ENCODE measurements around the gene USP7. TPM values are rescaled to one million over a fixed set of nuclear protein-coding genes. Genes with fewer than 3 reads are reported as not detected.

The USP7 gene
- total RNA-seq, 2 donors from 2014 or later = 126 to 131 TPM

- Mint-ChIP-seq H3K4me3 (no peak overlapping the region), H3K27me3 (ENCODE audit: low read depth) (no peaks in the 10 kb centered on the region), H3K9me3 (no peaks in the 10 kb centered on the region), H3K36me3 (ENCODE audit: insufficient read depth in 2 of 2) (peaks cover 2 to 33% of the 10 kb centered on the region in 2 donors), H3K27ac (no peak overlapping the region), H3K4me1 (ENCODE audit: low read depth) (peaks cover 8% of the 10 kb centered on the region)
- ATAC-seq (replicated peaks in 1 of 2) (no peak), DNase-seq (no peak)
Measured at GRCh38 chr16:8893426-8893825, 70.3 kb downstream of the USP7 start.

GRCh38 chr16:8892101-8892575, 71.6 kb downstream of the USP7 start:
- Mint-ChIP-seq H3K4me3 (peak overlapping the region in 1 of 2 donors; percentile 64), H3K4me1 (ENCODE audit: low read depth) (peaks cover 9% of the 10 kb centered on the region), H3K36me3 (ENCODE audit: insufficient read depth in 2 of 2) (peaks cover 2 to 27% of the 10 kb centered on the region in 2 donors), H3K9me3 (no peaks in the 10 kb centered on the region), H3K27ac (peak overlapping the region; percentile 95), H3K27me3 (ENCODE audit: low read depth) (no peaks in the 10 kb centered on the region)
- DNase-seq (peak in 1 of 2 donors; percentile 34), ATAC-seq (replicated peaks in 1 of 2) (peak; percentile 34 to 47)

- Mint-ChIP-seq H3K36me3 (ENCODE audit: insufficient read depth in 2 of 2) (peaks cover 2 to 23% of the 10 kb centered on the region in 2 donors), H3K4me3 (no peak overlapping the region), H3K4me1 (ENCODE audit: low read depth) (peaks cover 25% of the 10 kb centered on the region), H3K27me3 (ENCODE audit: low read depth) (peaks cover 9% of the 10 kb centered on the region), H3K27ac (peak overlapping the region; percentile 39), H3K9me3 (no peaks in the 10 kb centered on the region)
- ATAC-seq (replicated peaks in 1 of 2) (no peak), DNase-seq (no peak)
Measured at GRCh38 chr16:8890549-8890921, 73.2 kb downstream of the USP7 start.

- H3K27ac Mint-ChIP-seq = no peak overlapping the region
- DNase-seq = no peak
- peaks cover 26% of the 10 kb centered on the region for H3K4me1 Mint-ChIP-seq (ENCODE audit: low read depth)
- no peak for ATAC-seq (replicated peaks in 1 of 2)
- H3K36me3 Mint-ChIP-seq (ENCODE audit: insufficient read depth in 2 of 2) = peaks cover 2 to 23% of the 10 kb centered on the region in 2 donors
- no peaks in the 10 kb centered on the region for H3K9me3 Mint-ChIP-seq
- H3K27me3 Mint-ChIP-seq (ENCODE audit: low read depth) = peaks cover 12% of the 10 kb centered on the region
- H3K4me3 Mint-ChIP-seq = no peak overlapping the region
Measured at GRCh38 chr16:8889893-8890548, 73.7 kb downstream of the USP7 start.

GRCh38 chr16:8888951-8889892, 74.5 kb downstream of the USP7 start:
- ATAC-seq (replicated peaks in 1 of 2) (no peak), DNase-seq (no peak)
- Mint-ChIP-seq H3K27me3 (ENCODE audit: low read depth) (peaks cover 12% of the 10 kb centered on the region), H3K9me3 (no peaks in the 10 kb centered on the region), H3K36me3 (ENCODE audit: insufficient read depth in 2 of 2) (peaks cover 0 to 17% of the 10 kb centered on the region in 2 donors), H3K4me1 (ENCODE audit: low read depth) (peaks cover 26% of the 10 kb centered on the region), H3K27ac (no peak overlapping the region), H3K4me3 (no peak overlapping the region)

- H3K4me3 Mint-ChIP-seq = no peak overlapping the region
Measured at GRCh38 chr16:8887952-8888560, 75.7 kb downstream of the USP7 start.

GRCh38 chr16:8887431-8887765, 76.3 kb downstream of the USP7 start:
- ATAC-seq (replicated peaks in 1 of 2) (no peak), DNase-seq (no peak)
- Mint-ChIP-seq H3K27ac (no peak overlapping the region), H3K9me3 (no peaks in the 10 kb centered on the region), H3K4me3 (no peak overlapping the region), H3K36me3 (ENCODE audit: insufficient read depth in 2 of 2) (peaks cover 0 to 11% of the 10 kb centered on the region in 2 donors), H3K4me1 (ENCODE audit: low read depth) (peaks cover 26% of the 10 kb centered on the region), H3K27me3 (ENCODE audit: low read depth) (peaks cover 12% of the 10 kb centered on the region)

More at GRCh38 chr16:8887952-8888560, 75.7 kb downstream of the USP7 start:
- H3K9me3 Mint-ChIP-seq = no peaks in the 10 kb centered on the region
- DNase-seq (no peak), ATAC-seq (replicated peaks in 1 of 2) (no peak)
- H3K27ac Mint-ChIP-seq = no peak overlapping the region
- H3K36me3 Mint-ChIP-seq (ENCODE audit: insufficient read depth in 2 of 2) = peaks cover 0 to 13% of the 10 kb centered on the region in 2 donors
- peaks cover 12% of the 10 kb centered on the region for H3K27me3 Mint-ChIP-seq (ENCODE audit: low read depth)
- H3K4me1 Mint-ChIP-seq (ENCODE audit: low read depth) = peaks cover 26% of the 10 kb centered on the region

GRCh38 chr16:8886593-8887430, 76.9 kb downstream of the USP7 start:
- Mint-ChIP-seq H3K9me3 (no peaks in the 10 kb centered on the region), H3K36me3 (ENCODE audit: insufficient read depth in 2 of 2) (peaks cover 0 to 6% of the 10 kb centered on the region in 2 donors), H3K4me1 (ENCODE audit: low read depth) (peaks cover 20% of the 10 kb centered on the region), H3K4me3 (no peak overlapping the region), H3K27ac (no peak overlapping the region), H3K27me3 (ENCODE audit: low read depth) (peaks cover 12% of the 10 kb centered on the region)
- DNase-seq (no peak), ATAC-seq (replicated peaks in 1 of 2) (no peak)

GRCh38 chr16:8885674-8886592, 77.8 kb downstream of the USP7 start:
- H3K27me3 Mint-ChIP-seq (ENCODE audit: low read depth) = peaks cover 12% of the 10 kb centered on the region
- DNase-seq (no peak), ATAC-seq (replicated peaks in 1 of 2) (peak; percentile 18 to 30)
- peaks cover 0 to 2% of the 10 kb centered on the region in 2 donors for H3K36me3 Mint-ChIP-seq (ENCODE audit: insufficient read depth in 2 of 2)
- H3K4me1 Mint-ChIP-seq (ENCODE audit: low read depth) = peaks cover 18% of the 10 kb centered on the region
- H3K9me3 Mint-ChIP-seq = no peaks in the 10 kb centered on the region
- no peak overlapping the region for H3K27ac Mint-ChIP-seq
- no peak overlapping the region for H3K4me3 Mint-ChIP-seq

GRCh38 chr16:8882725-8883377, 80.9 kb downstream of the USP7 start:
- Mint-ChIP-seq H3K27ac (no peak overlapping the region), H3K4me1 (ENCODE audit: low read depth) (peaks cover 31% of the 10 kb centered on the region), H3K27me3 (ENCODE audit: low read depth) (peaks cover 12% of the 10 kb centered on the region), H3K4me3 (no peak overlapping the region), H3K36me3 (ENCODE audit: insufficient read depth in 2 of 2) (peaks cover 0 to 2% of the 10 kb centered on the region in 2 donors), H3K9me3 (no peaks in the 10 kb centered on the region)
- no peak for ATAC-seq (replicated peaks in 1 of 2)
- no peak for DNase-seq

- H3K27ac Mint-ChIP-seq = no peak within 1 kb of the TSS
- ATAC-seq (replicated peaks in 1 of 2) = no peak
- peaks cover 30% of the 10 kb centered on the region for H3K4me1 Mint-ChIP-seq (ENCODE audit: low read depth)
Measured at GRCh38 chr16:8882041-8882617, 81.6 kb downstream of the USP7 start, which contains the start of gene LITAFD. Gene LITAFD, plus strand, starts transcription at chr16:8882351. Its CDS starts 2,005 bp downstream, at chr16:8884356.

More at GRCh38 chr16:8882041-8882617, 81.6 kb downstream of the USP7 start, which contains the start of gene LITAFD:
- H3K9me3 Mint-ChIP-seq = no peaks in the 10 kb centered on the region
- no peak within 1 kb of the TSS for H3K4me3 Mint-ChIP-seq
- peaks cover 12% of the 10 kb centered on the region for H3K27me3 Mint-ChIP-seq (ENCODE audit: low read depth)
- DNase-seq = no peak
- peaks cover 0 to under 1% of the 10 kb centered on the region in 2 donors for H3K36me3 Mint-ChIP-seq (ENCODE audit: insufficient read depth in 2 of 2)

All from activated T-cell treated with anti-CD3 and anti-CD28 coated beads, Interleukin-2, amount 50 U/mL, for 72 hours (primary cell).